Erythroblast (primary cell): ENCODE measurements around the gene VSTM2B.

Experiments used
- GATA1 ChIP-seq: IDR thresholded peaks from 2 replicates; pipeline ENCODE4 v1.6.1; 2011; ENCODE audit warnings: low read depth, mild to moderate bottlenecking, control low read depth, low read length, moderate library complexity
- POLR2A ChIP-seq: IDR thresholded peaks from 2 replicates; pipeline ENCODE4 v1.6.1; 2011; ENCODE audit warnings: mild to moderate bottlenecking, low read length

GRCh38 chr19:29524201-29524911 lies 1.4 kb upstream of the VSTM2B start:
- TF ChIP-seq POLR2A (no peak), GATA1 (no peak)
